ENCODE data around the gene KRTAP12-1.
"Not testable (repeated sequence)": the region's sequence is repeated elsewhere in the genome, so short reads cannot be mapped to it uniquely, and the experiment has no call there.

The KRTAP12-1 gene

DNA sequence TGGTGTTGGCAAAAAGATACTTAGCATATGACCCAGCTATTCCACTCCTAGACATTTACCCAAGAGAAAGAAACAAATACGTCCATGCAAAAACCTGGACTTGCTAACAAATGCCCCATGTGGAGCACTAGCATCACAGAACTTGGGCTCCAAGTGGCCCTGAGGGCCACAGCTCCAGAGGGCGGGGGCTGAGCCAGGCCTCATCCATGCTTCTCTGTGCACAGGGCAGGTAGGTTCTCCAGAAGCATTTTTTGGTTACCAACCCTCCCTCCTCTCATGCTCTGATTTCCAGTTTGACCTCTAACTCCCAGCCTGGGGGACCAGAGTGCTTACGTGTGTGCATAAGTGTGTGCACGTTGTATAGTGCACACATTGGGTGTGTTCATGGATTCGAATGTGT, 17.3 kb downstream of the KRTAP12-1 start:
- no peak for DNase-seq

- DNase-seq = not testable (repeated sequence)
These were observed 20.4 kb downstream of the KRTAP12-1 start for GRCh38 chr21:44661567-44661966.

DNA sequence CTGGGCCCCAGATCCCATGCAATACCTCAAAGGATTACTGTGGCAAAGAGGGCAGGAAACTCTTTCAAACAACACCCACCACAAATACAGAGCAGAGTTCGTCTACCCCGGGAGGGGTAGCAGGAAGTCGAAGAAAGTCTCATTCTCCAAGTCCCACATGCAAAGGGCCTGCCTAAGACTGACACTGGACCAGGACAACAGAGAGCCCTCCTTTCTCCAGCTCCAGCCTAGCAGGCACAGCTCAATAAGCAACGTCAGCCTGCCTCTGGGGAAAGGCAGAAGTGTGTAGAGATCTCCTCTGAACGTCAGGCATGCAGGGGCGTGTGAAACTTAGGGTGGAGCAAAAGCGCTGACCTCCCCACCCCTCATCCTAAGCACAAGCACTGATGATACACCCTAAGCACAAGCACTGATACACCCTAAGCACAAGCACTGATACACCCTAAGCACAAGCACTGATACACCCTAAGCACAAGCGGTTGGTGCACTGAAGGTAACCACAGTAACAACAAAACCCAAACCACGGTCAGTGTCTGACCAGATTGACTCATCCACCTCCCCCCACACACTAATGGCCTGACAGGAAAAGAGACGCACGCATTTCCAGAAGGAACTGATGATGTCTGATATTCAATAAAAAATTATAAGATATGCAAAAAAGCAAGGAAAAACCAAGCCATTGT, 22.9 kb downstream of the KRTAP12-1 start:
- no peak for DNase-seq

DNA sequence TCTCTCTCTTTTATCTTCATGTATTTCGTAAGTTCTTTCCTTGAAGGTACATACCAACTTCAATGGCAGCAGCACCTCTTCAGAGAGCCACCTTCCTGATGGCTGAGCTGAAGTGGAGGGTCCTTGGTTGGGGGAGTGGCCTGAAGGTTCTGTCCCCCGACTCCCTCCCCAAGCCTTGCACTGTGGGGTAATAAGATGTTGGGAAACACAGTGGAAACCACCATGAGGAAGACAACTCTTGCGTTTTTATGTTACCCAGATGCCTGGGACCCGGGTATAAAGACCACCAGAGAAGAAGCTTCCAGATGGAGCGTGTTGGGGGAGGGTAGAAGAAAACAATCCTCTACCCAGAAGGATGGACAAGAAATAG, 23.4 kb downstream of the KRTAP12-1 start:
- DNase-seq = no peak

DNA sequence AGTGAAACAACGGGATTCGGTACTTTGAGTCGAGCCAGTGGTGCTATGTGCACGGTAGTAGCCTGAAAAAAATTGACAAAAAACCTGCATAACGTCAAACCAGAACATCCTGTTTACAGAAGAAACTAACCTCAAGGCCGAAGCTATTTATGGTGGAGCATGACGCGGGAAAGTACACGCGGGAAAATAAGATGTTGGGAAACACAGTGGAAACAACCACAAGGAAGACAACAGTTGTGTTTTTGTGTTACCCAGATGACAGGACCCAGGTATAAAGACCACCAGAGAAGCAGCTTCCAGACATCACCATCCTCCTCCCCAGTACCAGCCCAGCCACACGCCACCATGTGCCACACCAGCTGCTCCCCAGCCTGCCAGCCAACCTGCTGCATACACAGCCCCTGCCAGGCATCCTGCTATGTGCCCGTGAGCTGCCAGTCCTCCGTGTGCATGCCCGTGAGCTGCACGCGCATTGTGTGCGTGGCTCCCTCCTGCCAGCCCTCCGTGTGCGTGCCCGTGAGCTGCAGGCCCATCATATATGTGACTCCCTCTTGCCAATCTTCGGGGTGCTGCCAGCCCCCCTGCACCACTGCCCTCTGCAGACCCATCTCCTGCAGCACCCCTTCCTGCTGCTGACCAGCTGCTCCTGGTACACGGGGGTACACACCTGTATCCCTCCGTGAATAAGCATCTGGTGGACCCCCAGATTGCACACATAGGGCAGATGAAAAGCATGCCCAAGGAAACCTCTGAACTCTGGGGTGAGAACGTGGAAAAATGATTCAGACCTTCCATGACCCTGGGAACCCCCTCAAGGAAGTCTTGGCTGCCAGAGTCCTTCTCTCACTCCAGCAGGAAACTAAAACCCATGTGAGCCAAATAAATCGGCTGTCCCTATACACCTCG, 24.1 kb downstream of the KRTAP12-1 start, which contains the start of gene KRTAP12-3:
TSS of gene KRTAP12-3 (plus strand) at position 298 of the 906 bp plus-strand sequence. CDS start at position 346, 48 bp downstream.
- no peak for DNase-seq

GRCh38 chr21:44656868-44657267, 25.1 kb downstream of the KRTAP12-1 start:
- no peak for DNase-seq

- DNase-seq = no peak
These were observed 27.3 kb downstream of the KRTAP12-1 start, which contains the start of gene KRTAP12-4 for GRCh38 chr21:44654576-44655175. TSS of gene KRTAP12-4 (minus strand) at chr21:44654659. CDS start at chr21:44654614, 45 bp downstream.

DNA sequence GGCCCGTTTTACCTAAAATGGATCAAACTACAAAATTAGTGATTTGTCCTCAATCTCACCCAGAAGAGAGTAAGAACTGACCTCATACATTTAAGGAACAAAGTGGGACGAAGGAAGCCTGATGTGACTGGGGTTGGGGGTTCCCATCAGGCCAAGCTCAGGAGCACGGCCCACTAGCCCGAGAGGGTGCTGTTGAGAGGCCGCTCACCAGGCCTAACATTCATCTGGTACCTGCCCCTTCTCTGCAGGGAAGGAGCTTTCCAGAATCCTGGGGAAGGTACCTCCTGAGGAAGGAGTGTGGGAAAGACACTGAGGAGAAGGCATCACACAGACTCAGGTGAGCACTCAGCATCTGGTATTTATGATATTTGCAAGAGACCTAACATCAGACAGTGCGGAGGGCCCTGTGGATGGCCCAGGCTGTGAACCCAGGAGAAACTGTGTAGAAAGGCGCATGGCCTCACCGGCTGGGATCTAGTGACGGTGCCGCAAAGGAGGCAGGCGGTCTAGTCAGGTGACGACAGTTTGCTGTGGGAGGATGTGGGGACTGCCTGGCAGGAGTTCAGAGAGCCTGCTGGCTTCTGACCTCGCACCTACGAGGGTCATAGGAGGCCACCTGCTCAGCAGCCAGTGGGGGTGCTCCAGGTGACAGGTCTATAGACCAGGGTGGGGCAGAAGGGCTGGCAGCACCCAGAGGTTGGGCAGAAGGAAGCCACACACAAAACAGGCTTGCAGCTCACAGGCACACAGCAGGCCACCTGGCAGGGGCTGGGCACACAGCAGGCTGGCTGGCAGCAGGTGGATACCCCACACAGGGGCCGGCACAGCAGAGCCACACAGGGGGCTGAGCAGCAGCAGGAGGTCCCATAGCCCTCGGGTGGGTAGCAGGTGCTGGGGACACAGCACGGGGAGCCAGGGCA, 28.0 kb downstream of the KRTAP12-1 start:
- no peak for DNase-seq

DNA sequence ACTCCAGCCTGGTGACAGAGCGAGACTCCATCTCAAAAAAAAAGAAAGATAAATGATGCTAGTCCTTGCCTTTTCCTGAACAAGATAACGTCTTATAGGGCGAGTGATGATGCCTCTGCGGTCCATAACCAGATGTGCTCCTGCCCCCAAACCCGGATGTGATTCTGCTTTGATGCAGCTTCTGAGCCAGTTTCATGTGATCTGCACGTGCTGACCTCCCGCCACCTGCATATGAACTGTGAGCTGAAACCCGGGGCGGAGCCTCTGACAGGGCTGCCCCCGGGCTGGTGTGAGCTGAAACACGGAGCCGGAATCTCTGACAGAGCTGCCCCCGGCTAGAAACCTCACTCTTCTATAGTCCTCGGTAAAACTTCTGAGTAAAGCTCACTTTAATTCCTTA, 28.8 kb downstream of the KRTAP12-1 start:
- DNase-seq = no peak

- DNase-seq = no peak
These were observed 30.8 kb downstream of the KRTAP12-1 start for GRCh38 chr21:44650973-44651675.

DNA sequence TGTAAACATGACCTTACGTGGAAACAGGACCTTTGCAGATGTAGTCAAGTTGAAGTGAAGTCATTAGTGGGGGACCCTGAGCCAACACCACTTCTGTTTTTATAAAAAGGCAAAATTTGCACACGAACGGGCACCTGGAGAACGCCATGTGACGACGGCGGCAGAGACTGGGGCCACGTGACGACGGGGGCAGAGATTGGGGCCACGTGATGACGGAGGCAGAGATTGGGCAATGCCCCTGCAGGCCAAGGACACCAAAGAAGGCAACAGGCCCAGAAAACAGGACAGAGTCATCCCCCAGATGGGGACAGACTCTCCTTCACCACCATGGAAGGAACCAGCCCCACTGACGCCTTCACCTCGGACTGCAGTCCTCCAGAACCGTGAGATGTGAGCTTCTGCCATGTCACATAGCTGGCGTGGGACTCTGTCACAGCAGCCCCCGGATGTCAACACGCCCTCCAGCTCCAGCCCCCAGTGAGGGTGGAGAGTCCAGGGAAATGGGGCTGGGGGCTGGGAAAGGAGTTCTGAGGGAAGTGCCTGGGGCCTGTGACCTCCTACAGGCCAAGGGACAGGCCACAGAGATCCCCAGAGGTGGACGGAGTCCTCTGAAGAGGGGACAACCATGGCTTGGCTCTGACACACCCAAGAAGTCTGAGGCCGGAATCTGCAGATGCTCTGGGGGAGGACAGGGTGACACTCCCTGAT, 31.5 kb downstream of the KRTAP12-1 start:
- DNase-seq = no peak

DNA sequence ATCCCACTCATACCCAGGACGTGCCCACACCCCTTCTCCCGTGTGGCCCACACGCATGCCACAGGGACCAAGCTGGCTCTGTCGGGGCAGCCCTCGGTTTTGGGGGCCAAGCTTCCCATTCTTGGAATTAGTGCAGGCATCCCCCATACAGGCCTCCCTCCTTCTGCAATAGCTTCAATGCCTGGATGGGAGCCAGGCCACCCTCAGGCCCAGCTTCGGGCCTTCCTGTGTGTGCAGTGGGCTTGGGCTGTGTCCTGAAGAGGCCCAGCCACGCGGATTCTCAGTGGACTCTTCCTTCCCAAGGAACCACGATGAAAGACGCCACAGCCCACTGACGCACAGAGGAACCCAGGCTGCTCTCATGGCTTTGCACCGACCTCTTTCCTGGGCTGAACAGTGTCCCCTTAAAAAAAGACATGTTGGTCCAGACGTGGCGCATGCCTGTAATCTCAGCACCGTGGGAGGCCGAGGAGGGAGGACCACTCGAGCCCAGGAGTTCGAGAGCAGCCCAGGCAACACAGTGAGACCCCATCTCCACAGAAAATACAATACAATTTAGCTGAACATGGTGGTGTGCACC, 32.4 kb downstream of the KRTAP12-1 start:
- no peak for DNase-seq

DNA sequence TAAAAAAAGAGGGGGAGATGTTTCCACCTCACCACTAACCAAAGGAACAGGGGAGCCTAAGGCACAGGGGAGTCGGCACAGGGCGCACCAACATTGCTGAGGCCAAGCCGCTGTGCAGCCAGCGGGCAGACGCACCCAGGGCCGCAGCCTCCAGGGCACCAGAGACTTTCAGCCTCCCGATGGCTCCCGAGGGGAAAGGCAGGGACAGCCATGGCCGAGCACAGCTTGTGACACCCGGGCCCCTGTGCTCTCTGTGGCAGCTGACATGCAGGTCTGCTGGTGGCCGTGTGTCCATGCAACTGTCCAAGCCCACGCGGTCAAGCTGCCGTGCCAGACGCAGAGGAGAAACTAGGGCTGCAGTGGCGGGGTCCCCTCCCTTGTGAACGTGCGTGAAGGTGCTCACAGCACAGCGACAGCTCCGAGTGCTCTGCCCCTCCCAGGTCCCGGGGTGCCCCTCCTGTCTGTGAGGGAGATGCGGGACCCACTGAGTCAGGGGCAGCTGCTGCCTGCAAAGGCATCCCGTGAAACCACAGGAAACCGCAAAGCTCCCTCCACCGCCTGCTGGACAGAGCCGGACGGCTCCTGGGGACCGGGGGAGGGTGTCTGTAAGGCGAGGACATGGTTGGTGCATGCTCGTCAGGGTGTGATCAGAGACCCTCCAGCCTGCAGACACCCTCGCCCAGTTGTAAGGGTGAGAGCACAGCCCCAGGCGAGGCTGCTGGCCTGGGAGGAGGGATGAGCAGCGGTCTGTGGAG, 33.2 kb downstream of the KRTAP12-1 start:
- DNase-seq = no peak

DNA sequence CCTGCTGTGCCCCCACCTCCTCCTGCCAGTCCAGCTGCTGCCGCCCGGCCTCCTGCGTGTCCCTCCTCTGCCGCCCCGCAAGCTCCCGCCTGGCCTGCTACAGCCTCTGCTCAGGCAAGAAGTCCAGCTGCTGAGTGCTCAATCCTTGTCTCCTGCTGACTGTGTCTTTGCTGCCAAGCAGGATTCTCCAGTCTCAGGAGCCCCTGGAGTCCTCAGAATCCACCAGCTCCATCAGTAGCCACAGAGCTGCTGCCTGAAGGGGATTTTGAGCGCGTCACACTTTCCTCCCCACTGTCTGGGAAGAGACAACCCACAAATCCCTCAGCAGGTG, 34.8 kb downstream of the KRTAP12-1 start:
- no peak for DNase-seq

- DNase-seq = not testable (repeated sequence)
These were observed 35.4 kb downstream of the KRTAP12-1 start, which contains the start of gene KRTAP10-11 for GRCh38 chr21:44646366-44647221. TSS of gene KRTAP10-11 (plus strand) at chr21:44646414. CDS start at chr21:44646459, 45 bp downstream.

DNA sequence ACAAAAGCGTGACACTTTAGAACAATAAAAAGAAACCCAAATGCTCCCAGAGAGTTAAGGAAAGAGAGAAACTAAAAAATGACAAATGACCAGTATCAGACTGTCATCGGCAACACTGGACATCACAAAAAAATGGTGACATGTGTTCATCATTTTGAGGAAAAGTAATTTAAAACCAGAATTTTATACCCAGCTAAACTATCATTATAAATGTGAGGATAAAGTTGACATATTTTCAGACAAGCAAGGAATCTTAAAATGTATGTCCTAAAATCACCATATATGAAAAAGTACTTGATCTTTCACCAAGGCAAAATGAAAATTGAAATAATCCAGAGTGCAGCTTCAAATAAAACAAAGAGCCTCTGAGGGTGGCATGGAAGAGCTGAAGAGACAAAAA, 37.1 kb downstream of the KRTAP12-1 start:
- DNase-seq = no peak

DNA sequence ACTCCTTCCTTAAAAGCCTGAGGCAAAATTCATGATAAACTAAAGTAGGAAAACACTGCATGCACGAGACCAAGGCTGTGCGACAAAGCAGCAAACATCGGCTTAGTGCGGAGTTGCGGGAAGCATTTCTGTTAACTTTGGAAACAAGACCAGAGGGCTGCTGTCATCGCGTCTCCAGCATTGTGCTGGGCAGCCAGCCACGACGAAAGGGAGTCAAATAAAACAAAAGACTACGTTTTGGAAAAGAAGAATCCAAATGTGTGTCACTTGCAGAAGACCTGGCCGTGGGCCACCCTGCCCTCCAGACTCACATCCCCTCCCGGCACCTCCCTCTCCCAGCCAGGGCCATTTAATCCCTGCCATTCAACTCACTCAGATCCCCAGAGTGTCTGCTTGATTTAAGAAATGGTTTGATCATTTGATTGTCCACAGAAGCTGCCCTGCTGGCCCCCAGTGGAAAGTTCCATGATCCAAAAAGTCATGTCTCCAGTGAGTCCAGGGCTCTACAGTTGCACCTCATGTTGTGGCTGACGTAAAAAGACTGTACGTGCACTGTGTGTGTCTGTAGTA, 38.1 kb downstream of the KRTAP12-1 start:
- no peak for DNase-seq

GRCh38 chr21:44640761-44641160, 41.2 kb downstream of the KRTAP12-1 start:
- no peak for DNase-seq

DNA sequence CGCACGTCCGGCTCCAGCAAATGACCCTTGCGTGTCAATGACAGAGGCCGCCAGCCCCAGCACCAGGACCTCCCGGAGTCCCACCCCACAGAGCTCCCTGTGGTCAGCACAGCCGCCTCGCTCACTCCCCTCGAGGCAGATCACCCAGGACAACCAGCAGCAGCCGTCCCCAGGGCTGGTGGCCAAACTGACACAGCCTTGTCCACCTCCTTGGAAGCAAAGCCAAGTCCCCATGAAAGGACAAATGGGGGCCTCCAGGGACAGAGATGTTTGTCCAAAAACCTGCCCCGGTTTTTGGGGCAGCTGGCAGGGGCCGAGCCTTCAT, 42.7 kb downstream of the KRTAP12-1 start:
- DNase-seq = no peak
